HepG2 (cell line): Measurements from ENCODE around the gene IFNA6.

Experiments used
- CHD4 ChIP-seq: fragments of 200-600 bp; sonication (generic); IDR thresholded peaks from 2 replicates; pipeline ENCODE4 v1.7.0; 2017; ENCODE audit warnings: mild to moderate bottlenecking, low read length, borderline replicate concordance
- CTCF ChIP-seq: sonication (generic); formaldehyde crosslinking; IDR thresholded peaks from 2 replicates; pipeline ENCODE4 v1.5.0; 2020; ENCODE audit warnings: mild to moderate bottlenecking, missing genetic modification reagents, moderate library complexity
- NFIC ChIP-seq: IDR thresholded peaks from 2 replicates; pipeline ENCODE4 v1.6.1; 2012; ENCODE audit warnings: mild to moderate bottlenecking, low read length, inconsistent platforms
- ZNF138 ChIP-seq: sonication (generic); formaldehyde crosslinking; IDR thresholded peaks from 2 replicates; pipeline ENCODE4 v1.5.0; 2020; ENCODE audit warnings: mild to moderate bottlenecking, low read depth, missing genetic modification reagents

- TF ChIP-seq CTCF (no peak), CHD4 (no peak), ZNF138 (CRISPR knock-in tag) (no peak), NFIC (no peak)
These were observed 36.5 kb downstream of the IFNA6 start for GRCh38 chr9:21314152-21314551.
